ENCODE data around the gene LARGE1. TPM values are rescaled to one million over a fixed set of nuclear protein-coding genes. Genes with fewer than 3 reads are reported as not detected.

The LARGE1 gene
- total RNA-seq, 1 donor from 2014 or later: 2.8 TPM

GRCh38 chr22:33823552-33823951, 96.7 kb downstream of the LARGE1 start:
- DNase-seq (ENCODE audit: low read depth, low spot score): no peak

GRCh38 chr22:33821290-33821689, 99.0 kb downstream of the LARGE1 start:
- no peak for DNase-seq (ENCODE audit: low read depth, low spot score)

GRCh38 chr22:33819743-33820142, 100.5 kb downstream of the LARGE1 start:
- no peak for DNase-seq (ENCODE audit: low read depth, low spot score)

- no peak for DNase-seq (ENCODE audit: low read depth, low spot score)
Observed at GRCh38 chr22:33817512-33818127, 102.7 kb downstream of the LARGE1 start.

GRCh38 chr22:33812360-33812977, 107.8 kb downstream of the LARGE1 start:
- DNase-seq (ENCODE audit: low read depth, low spot score): no peak

- no peak for DNase-seq (ENCODE audit: low read depth, low spot score)
Observed at GRCh38 chr22:33811686-33812085, 108.6 kb downstream of the LARGE1 start.

GRCh38 chr22:33811208-33811607, 109.1 kb downstream of the LARGE1 start:
- DNase-seq (ENCODE audit: low read depth, low spot score): no peak

- no peak for DNase-seq (ENCODE audit: low read depth, low spot score)
Observed at GRCh38 chr22:33807470-33807869, 112.8 kb downstream of the LARGE1 start.

- DNase-seq (ENCODE audit: low read depth, low spot score): no peak
Observed at GRCh38 chr22:33806191-33806590, 114.1 kb downstream of the LARGE1 start.

GRCh38 chr22:33803371-33804282, 116.6 kb downstream of the LARGE1 start:
- no peak for DNase-seq (ENCODE audit: low read depth, low spot score)

- no peak for DNase-seq (ENCODE audit: low read depth, low spot score)
Observed at GRCh38 chr22:33798401-33798800, 121.9 kb downstream of the LARGE1 start.

- DNase-seq (ENCODE audit: low read depth, low spot score): no peak
Observed at GRCh38 chr22:33796494-33796893, 123.8 kb downstream of the LARGE1 start.

- DNase-seq (ENCODE audit: low read depth, low spot score): no peak
Observed at GRCh38 chr22:33793475-33793874, 126.8 kb downstream of the LARGE1 start.

- DNase-seq (ENCODE audit: low read depth, low spot score): no peak
Observed at GRCh38 chr22:33792832-33793231, 127.4 kb downstream of the LARGE1 start.

GRCh38 chr22:33789690-33790253, 130.5 kb downstream of the LARGE1 start:
- DNase-seq (ENCODE audit: low read depth, low spot score): no peak

- no peak for DNase-seq (ENCODE audit: low read depth, low spot score)
Observed at GRCh38 chr22:33788927-33789326, 131.3 kb downstream of the LARGE1 start.

- DNase-seq (ENCODE audit: low read depth, low spot score): no peak
Observed at GRCh38 chr22:33787645-33788456, 132.4 kb downstream of the LARGE1 start.

GRCh38 chr22:33786149-33786548, 134.1 kb downstream of the LARGE1 start:
- no peak for DNase-seq (ENCODE audit: low read depth, low spot score)

GRCh38 chr22:33785283-33785968, 134.8 kb downstream of the LARGE1 start:
- no peak for DNase-seq (ENCODE audit: low read depth, low spot score)

GRCh38 chr22:33781411-33781810, 138.9 kb downstream of the LARGE1 start:
- DNase-seq (ENCODE audit: low read depth, low spot score): no peak

Measured in pulmonary artery endothelial cell (primary cell).